ENCODE data around the gene GALNT16.

GALNT16 gene

GRCh38 chr14:69321601-69322330, 61.8 kb downstream of the GALNT16 start:
- no peak overlapping the region for H3K4me3 ChIP-seq (ENCODE audit: low read depth, low read length)
- no peak for TF ChIP-seq CTCF (IDR thresholded peaks at IDR 0.05; ENCODE audit: low read depth, low read length)
- TF ChIP-seq POLR2A (IDR thresholded peaks at IDR 0.05; ENCODE audit: extremely low read depth, insufficient read length) = no peak
- TF ChIP-seq MAX (IDR thresholded peaks at IDR 0.05; ENCODE audit: low read depth, low read length) = no peak
- no peak for TF ChIP-seq MYC (IDR thresholded peaks at IDR 0.05; ENCODE audit: low read depth, low read length)
- DNase-seq (ENCODE audit: low read depth) = no peak

GRCh38 chr14:69323266-69323998, 63.5 kb downstream of the GALNT16 start:
- TF ChIP-seq MAX (IDR thresholded peaks at IDR 0.05; ENCODE audit: low read depth, low read length) = no peak
- no peak for TF ChIP-seq POLR2A (IDR thresholded peaks at IDR 0.05; ENCODE audit: extremely low read depth, insufficient read length)
- TF ChIP-seq MYC (IDR thresholded peaks at IDR 0.05; ENCODE audit: low read depth, low read length) = no peak
- no peak for TF ChIP-seq CTCF (IDR thresholded peaks at IDR 0.05; ENCODE audit: low read depth, low read length)
- no peak for DNase-seq (ENCODE audit: low read depth)
- no peak overlapping the region for H3K4me3 ChIP-seq (ENCODE audit: low read depth, low read length)

- TF ChIP-seq MYC (IDR thresholded peaks at IDR 0.05; ENCODE audit: low read depth, low read length) (no peak), POLR2A (IDR thresholded peaks at IDR 0.05; ENCODE audit: extremely low read depth, insufficient read length) (no peak), CTCF (IDR thresholded peaks at IDR 0.05; ENCODE audit: low read depth, low read length) (no peak), MAX (IDR thresholded peaks at IDR 0.05; ENCODE audit: low read depth, low read length) (no peak)
- DNase-seq (ENCODE audit: low read depth) = no peak
- H3K4me3 ChIP-seq (ENCODE audit: low read depth, low read length) = no peak overlapping the region
Measured at GRCh38 chr14:69323999-69324282, 64.0 kb downstream of the GALNT16 start.

- no peak for DNase-seq (ENCODE audit: low read depth)
- TF ChIP-seq CTCF (IDR thresholded peaks at IDR 0.05; ENCODE audit: low read depth, low read length) = no peak
- TF ChIP-seq POLR2A (IDR thresholded peaks at IDR 0.05; ENCODE audit: extremely low read depth, insufficient read length) = no peak
- TF ChIP-seq MYC (IDR thresholded peaks at IDR 0.05; ENCODE audit: low read depth, low read length) = no peak
- no peak for TF ChIP-seq MAX (IDR thresholded peaks at IDR 0.05; ENCODE audit: low read depth, low read length)
- no peak overlapping the region for H3K4me3 ChIP-seq (ENCODE audit: low read depth, low read length)
Measured at GRCh38 chr14:69324341-69324931, 64.5 kb downstream of the GALNT16 start.

GRCh38 chr14:69325086-69325485, 65.1 kb downstream of the GALNT16 start:
- no peak overlapping the region for H3K4me3 ChIP-seq (ENCODE audit: low read depth, low read length)
- DNase-seq (ENCODE audit: low read depth) = no peak
- TF ChIP-seq POLR2A (IDR thresholded peaks at IDR 0.05; ENCODE audit: extremely low read depth, insufficient read length) (no peak), MYC (IDR thresholded peaks at IDR 0.05; ENCODE audit: low read depth, low read length) (no peak), MAX (IDR thresholded peaks at IDR 0.05; ENCODE audit: low read depth, low read length) (no peak), CTCF (IDR thresholded peaks at IDR 0.05; ENCODE audit: low read depth, low read length) (no peak)

Measured in NB4 (cell line).